Vagina (tissue), 2 donors: ENCODE data around the gene TTC3. TPM values are rescaled to one million over a fixed set of nuclear protein-coding genes. Genes with fewer than 3 reads are reported as not detected.

ENCODE experiments used
- DNase-seq, 2 donors: peaks; one replicate each; pipeline ENCODE4 v3.0.0-alpha.2; 2017; ENCODE audit errors: extremely low spot score in 2 of 2
- H3K27ac ChIP-seq: fragments of 200-600 bp; sonication (generic); one replicate; pipeline ENCODE4 v1.5.1; 2019
- H3K27me3 ChIP-seq: fragments of 200-600 bp; sonication (generic); one replicate; pipeline ENCODE4 v1.5.1; 2019
- H3K36me3 ChIP-seq, 2 donors: fragments of 200-600 bp; sonication (generic); one replicate each; pipeline ENCODE4 v1.5.1; 2017 to 2019
- H3K4me1 ChIP-seq: fragments of 200-600 bp; sonication (generic); one replicate; pipeline ENCODE4 v1.5.1; 2019
- H3K4me3 ChIP-seq, 2 donors: fragments of 200-600 bp; sonication (generic); 1 replicate in 1 of 2; 2 replicates in 1 of 2; pipeline ENCODE4 v1.5.1; 2016 to 2019
- H3K9me3 ChIP-seq: fragments of 200-600 bp; sonication (generic); one replicate; pipeline ENCODE4 v1.5.1; 2019
- POLR2A ChIP-seq, 2 donors: fragments of 450-650 bp; IDR thresholded peaks; one replicate each; pipeline ENCODE4 v1.6.1; 2017; ENCODE audit warnings: antibody characterized with exemption in 2 of 2, mild to moderate bottlenecking in 2 of 2, moderate library complexity in 2 of 2
- POLR2AphosphoS5 ChIP-seq, 2 donors: sonication (generic); formaldehyde crosslinking; IDR thresholded peaks; one replicate each; pipeline ENCODE4 v1.9.0; 2017; ENCODE audit warnings: antibody characterized with exemption in 2 of 2, mild to moderate bottlenecking in 2 of 2, low read depth in 1 of 2; ENCODE audit not compliant: insufficient read depth in 1 of 2
- intact Hi-C: fragments of 100-400 bp; cut with DNase I; formaldehyde crosslinking; loops from one replicate; pipeline ENCODE4 v1.15.1; 2023
- total RNA-seq: library from RNA; depleted of rRNA; stranded (reverse); fragments of >200 nt; gene quantifications from one replicate; pipeline ENCODE4 v1.2.3, GENCODE V29; 2016
- TF ChIP-seq, protein P1 (sequence below), 3 experiments: fragments of 450-650 bp in 2 of 3; fragments of 200-600 bp in 1 of 3; sonication (generic) in 1 of 3; IDR thresholded peaks; one replicate each; pipeline ENCODE4 v1.5.1; 2017 to 2019; ENCODE audit warnings: antibody characterized with exemption in 3 of 3, mild to moderate bottlenecking in 2 of 3, moderate library complexity in 2 of 3

The TTC3 gene
- total RNA-seq, 1 donor from 2014 or later, result 98.0 TPM

DNA sequence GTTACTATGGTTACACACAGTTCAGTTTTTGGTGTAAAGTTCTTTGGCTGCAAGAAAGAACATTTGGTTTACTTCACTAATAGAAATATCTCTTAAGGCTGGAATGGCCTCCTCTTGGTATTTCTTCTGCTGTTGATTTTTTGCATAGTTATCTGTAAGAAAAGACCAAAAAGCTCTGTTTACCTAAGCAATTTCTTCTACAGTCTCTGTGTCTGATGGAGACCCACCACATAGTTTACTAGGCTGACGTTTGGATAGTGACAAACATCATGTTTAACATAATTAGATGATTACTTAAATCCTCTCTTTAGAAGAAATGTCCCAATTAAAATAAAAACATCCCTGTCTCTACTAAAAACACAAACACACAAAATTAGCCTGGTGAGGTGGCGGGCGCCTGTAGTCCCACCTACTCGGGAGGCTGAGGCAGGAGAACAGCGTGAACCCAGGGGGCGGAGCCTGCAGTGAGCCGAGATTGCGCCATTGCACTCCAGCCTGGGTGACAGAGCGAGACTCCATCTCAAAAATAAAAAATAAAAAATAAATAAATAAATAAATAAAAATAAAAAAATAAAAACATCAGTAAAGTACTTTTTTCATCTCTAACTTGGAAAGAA is 7.4 kb upstream of the TTC3 start:
- Histone ChIP-seq H3K4me1 (peaks cover 2% of the 10 kb centered on the region), H3K36me3 (no peaks in the 10 kb centered on the region), H3K4me3 (no peak overlapping the region), H3K27ac (no peak overlapping the region), H3K9me3 (no peaks in the 10 kb centered on the region), H3K27me3 (no peaks in the 10 kb centered on the region)
- TF ChIP-seq POLR2AphosphoS5 (IDR thresholded peaks at IDR 0.05; ENCODE audit: insufficient read depth in 1 of 2, low read depth in 1 of 2) (no peak), POLR2A (IDR thresholded peaks at IDR 0.05) (no peak)
- TF ChIP-seq, protein P1, sequence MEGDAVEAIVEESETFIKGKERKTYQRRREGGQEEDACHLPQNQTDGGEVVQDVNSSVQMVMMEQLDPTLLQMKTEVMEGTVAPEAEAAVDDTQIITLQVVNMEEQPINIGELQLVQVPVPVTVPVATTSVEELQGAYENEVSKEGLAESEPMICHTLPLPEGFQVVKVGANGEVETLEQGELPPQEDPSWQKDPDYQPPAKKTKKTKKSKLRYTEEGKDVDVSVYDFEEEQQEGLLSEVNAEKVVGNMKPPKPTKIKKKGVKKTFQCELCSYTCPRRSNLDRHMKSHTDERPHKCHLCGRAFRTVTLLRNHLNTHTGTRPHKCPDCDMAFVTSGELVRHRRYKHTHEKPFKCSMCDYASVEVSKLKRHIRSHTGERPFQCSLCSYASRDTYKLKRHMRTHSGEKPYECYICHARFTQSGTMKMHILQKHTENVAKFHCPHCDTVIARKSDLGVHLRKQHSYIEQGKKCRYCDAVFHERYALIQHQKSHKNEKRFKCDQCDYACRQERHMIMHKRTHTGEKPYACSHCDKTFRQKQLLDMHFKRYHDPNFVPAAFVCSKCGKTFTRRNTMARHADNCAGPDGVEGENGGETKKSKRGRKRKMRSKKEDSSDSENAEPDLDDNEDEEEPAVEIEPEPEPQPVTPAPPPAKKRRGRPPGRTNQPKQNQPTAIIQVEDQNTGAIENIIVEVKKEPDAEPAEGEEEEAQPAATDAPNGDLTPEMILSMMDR (IDR thresholded peaks at IDR 0.05), result no peak
- intact Hi-C loops, result no loop called here
- DNase-seq, result no peak

DNA sequence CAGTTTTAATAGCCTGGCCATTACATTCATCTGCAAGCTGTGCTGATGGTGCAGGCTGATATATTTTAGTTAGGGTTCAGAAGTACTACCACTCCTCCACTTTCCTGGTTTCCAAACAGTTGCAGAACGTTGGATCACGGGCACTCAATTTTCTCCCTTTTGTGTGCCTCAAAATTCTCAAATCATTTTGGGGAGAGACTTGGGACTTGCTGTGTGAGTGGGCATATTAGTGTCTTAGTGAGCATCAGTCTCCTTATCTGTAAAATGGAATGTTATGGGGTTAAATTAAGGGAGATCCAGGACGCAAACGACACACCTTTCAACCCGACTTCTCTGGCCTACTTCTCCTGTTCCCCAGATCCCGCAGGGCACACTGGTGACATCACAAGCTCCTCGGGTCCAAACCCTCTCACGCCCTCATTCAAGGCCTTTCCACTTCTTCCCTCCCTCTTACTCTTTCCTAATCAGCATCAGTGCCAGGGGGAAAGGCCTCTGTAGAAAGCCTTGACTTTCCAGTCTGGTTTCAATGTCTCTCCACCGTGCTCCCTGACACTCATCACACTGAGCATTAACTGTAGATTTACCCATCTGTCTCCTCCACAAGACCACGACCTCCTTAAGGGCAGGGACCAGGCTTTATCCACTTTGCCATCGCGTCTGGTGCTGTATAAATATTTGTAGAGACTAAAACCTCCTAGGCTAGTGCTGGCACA is 1.3 kb upstream of the TTC3 start:
- Histone ChIP-seq H3K36me3 (no peaks in the 10 kb centered on the region), H3K27ac (peak overlapping the region; percentile 97), H3K27me3 (no peaks in the 10 kb centered on the region), H3K4me1 (peaks cover 24% of the 10 kb centered on the region), H3K4me3 (peak overlapping the region; percentile 85 to 98), H3K9me3 (no peaks in the 10 kb centered on the region)
- intact Hi-C loops, result loop anchor here (2.0 to 5.0 kb wide), 2 partner anchors 83 to 296 kb away; partner anchors contain the start of gene DYRK1A
- TF ChIP-seq POLR2AphosphoS5 (IDR thresholded peaks at IDR 0.05; ENCODE audit: insufficient read depth in 1 of 2, low read depth in 1 of 2), result peak in 1 of 2 donors; percentile 31
- TF ChIP-seq, protein P1 (IDR thresholded peaks at IDR 0.05), result no peak
- TF ChIP-seq POLR2A (IDR thresholded peaks at IDR 0.05), result peak in 1 of 2 donors; percentile 26
- DNase-seq, result peak in 1 of 2 donors; percentile 95

DNA sequence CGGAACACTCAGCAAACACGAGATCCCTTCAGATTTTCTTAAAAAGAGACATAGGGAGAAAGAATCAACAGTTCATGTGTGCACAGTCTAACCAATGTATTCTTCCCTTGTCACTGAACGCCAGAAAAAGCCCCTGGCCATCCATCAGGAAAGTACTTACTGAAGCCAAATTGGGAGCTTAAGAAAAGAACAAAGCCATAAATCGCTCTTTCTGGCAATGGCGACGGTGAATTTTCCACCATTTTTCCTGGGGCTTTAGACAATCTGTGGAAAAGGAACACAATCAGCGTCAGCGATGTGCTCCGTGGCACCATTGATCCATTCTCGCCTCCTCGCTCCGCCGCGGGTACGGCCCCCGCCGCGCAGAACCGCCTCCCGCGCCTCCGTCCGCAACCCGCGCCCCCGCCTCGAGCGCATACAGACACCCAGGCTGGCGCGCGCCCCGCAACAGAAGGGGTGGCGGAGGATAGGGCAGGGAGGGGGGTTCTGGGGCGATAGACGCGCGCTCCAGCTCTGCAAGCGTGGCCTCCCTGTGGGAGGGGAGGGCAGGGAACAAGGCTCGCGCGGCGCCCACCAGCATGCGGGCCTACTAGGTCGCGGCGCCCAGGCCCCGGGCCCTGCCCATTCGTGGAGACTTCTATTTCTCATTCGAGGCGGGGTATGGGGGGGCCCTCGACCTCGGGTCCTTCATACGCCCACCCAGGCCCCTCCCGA is 623 bp upstream of the TTC3 start:
- intact Hi-C loops, result loop anchor here (2.0 to 5.0 kb wide), 2 partner anchors 84 to 295 kb away; partner anchors contain the start of gene DYRK1A
- peak in 1 of 2 donors; percentile 89 for DNase-seq

DNA sequence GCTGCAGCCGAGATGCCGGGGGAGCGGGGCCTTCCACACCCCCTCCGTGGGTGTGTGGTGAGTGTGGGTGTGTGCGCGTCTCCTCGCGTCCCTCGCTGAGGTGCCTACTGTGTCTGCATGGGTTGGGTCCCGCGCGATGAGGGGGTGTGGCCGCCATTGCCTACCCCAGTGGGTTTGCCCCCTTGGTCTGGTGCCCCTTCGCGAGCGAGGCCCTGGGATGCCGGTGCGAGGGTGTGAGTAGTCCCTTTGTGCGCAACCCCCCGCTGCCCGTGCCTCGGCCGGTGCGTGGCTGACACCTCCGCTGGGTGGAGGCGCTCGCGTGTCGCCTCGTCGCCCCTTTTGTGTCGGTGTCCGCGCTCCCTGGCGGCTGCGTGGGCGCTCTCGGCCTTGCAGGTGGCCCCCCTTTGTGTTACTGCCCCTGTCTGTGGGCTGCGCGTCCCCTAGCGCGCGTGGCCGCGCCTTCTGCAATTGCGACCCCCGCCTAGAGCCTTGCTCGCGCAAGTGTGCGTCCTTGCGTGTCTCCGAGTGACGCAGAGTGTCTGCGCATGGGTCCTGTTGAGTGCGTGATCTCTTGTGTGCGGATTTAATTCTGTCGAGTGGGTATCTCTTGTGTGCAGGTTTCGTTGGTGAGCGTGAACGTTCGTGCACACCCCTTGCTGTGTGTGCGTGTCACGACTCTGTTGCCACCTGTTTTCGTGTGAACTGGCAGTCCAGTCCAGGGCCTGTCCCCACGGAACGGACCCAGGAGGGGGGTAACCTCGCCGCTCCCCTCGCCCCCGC is 553 bp downstream of the TTC3 start:
- TF ChIP-seq, protein P1 (IDR thresholded peaks at IDR 0.05), result peak in 2 of 3 experiments; percentile 11 to 35
- TF ChIP-seq POLR2AphosphoS5 (IDR thresholded peaks at IDR 0.05; ENCODE audit: insufficient read depth in 1 of 2, low read depth in 1 of 2) (peak in 1 of 2 donors; percentile 61), POLR2A (IDR thresholded peaks at IDR 0.05) (no peak)
- Histone ChIP-seq H3K4me3 (peak overlapping the region; percentile 85 to 98), H3K4me1 (peaks cover 24% of the 10 kb centered on the region), H3K9me3 (no peaks in the 10 kb centered on the region), H3K27me3 (no peaks in the 10 kb centered on the region), H3K36me3 (no peaks in the 10 kb centered on the region), H3K27ac (peak overlapping the region; percentile 97)
- intact Hi-C loops, result loop anchor here (2.0 to 5.0 kb wide), 2 partner anchors 85 to 294 kb away; partner anchors contain the start of gene DYRK1A
- peak in 1 of 2 donors; percentile 93 for DNase-seq

More for the DNA sequence above, 623 bp upstream of the TTC3 start:
- TF ChIP-seq, protein P1 (IDR thresholded peaks at IDR 0.05), result no peak
- TF ChIP-seq POLR2AphosphoS5 (IDR thresholded peaks at IDR 0.05; ENCODE audit: insufficient read depth in 1 of 2, low read depth in 1 of 2) (no peak), POLR2A (IDR thresholded peaks at IDR 0.05) (no peak)
- Histone ChIP-seq H3K27ac (peak overlapping the region; percentile 97), H3K27me3 (no peaks in the 10 kb centered on the region), H3K9me3 (no peaks in the 10 kb centered on the region), H3K4me1 (peaks cover 24% of the 10 kb centered on the region), H3K4me3 (peak overlapping the region; percentile 85 to 98), H3K36me3 (no peaks in the 10 kb centered on the region)
